Gastroesophageal sphincter (tissue), 3 donors: Measurements from ENCODE around the gene ANK2.

Experiments used
- CTCF ChIP-seq, 4 experiments: fragments of 200-600 bp in 2 of 4; fragments of 450-650 bp in 2 of 4; sonication (generic) in 1 of 4; IDR thresholded peaks; one replicate each; pipeline ENCODE4 v1.5.1; 2017 to 2019; ENCODE audit warnings: antibody characterized with exemption in 4 of 4, mild to moderate bottlenecking in 2 of 4, moderate library complexity in 2 of 4
- EP300 ChIP-seq: sonication (generic); formaldehyde crosslinking; IDR thresholded peaks from one replicate; pipeline ENCODE4 v1.6.1; 2017; ENCODE audit warnings: antibody characterized with exemption, mild to moderate bottlenecking
- POLR2A ChIP-seq, 2 donors: fragments of 450-650 bp; IDR thresholded peaks; one replicate each; pipeline ENCODE4 v1.6.1; 2017; ENCODE audit warnings: antibody characterized with exemption in 2 of 2, mild to moderate bottlenecking in 2 of 2, moderate library complexity in 1 of 2
- POLR2AphosphoS5 ChIP-seq: sonication (generic); formaldehyde crosslinking; IDR thresholded peaks from one replicate; pipeline ENCODE4 v1.6.1; 2017; ENCODE audit warnings: antibody characterized with exemption

- TF ChIP-seq POLR2A (IDR thresholded peaks at IDR 0.05) = no peak
- no peak for TF ChIP-seq CTCF (IDR thresholded peaks at IDR 0.05)
- no peak for TF ChIP-seq POLR2AphosphoS5
- TF ChIP-seq EP300 = no peak
Observed at GRCh38 chr4:113077575-113077974, 28.1 kb downstream of the ANK2 start.
